ENCODE results near the gene SAMD4B. TPM values are rescaled to one million over a fixed set of nuclear protein-coding genes. Genes with fewer than 3 reads are reported as not detected.

The SAMD4B gene
- total and polyA plus RNA-seq, 9 of the 15 experiments (the other 6 are each of a cell fraction or from before 2014, with no cell fraction given): 3.4 to 90.5 (median 38.0) TPM

GRCh38 chr19:39405958-39406655 is 63.9 kb downstream of the SAMD4B start (continued):
- TF ChIP-seq THRAP3 (IDR thresholded peaks at IDR 0.05; ENCODE audit: borderline replicate concordance) (no peak), OTX1 (CRISPR knock-in tag; IDR thresholded peaks at IDR 0.05) (peak; percentile 57; the same call in 1 of the 2 replicates), PTBP1 (IDR thresholded peaks at IDR 0.05; ENCODE audit: low read depth, low read length) (no peak), RBM17 (IDR thresholded peaks at IDR 0.05; ENCODE audit: borderline replicate concordance, low read depth, low read length) (no peak), ZNF3 (CRISPR knock-in tag; IDR thresholded peaks at IDR 0.05) (no peak), HDGF (IDR thresholded peaks at IDR 0.05) (no peak), ZNF347 (CRISPR knock-in tag; IDR thresholded peaks at IDR 0.05; ENCODE audit: low read depth) (no peak), RNF219 (CRISPR knock-in tag; IDR thresholded peaks at IDR 0.05) (no peak), KLF10 (CRISPR knock-in tag; IDR thresholded peaks at IDR 0.05) (no peak), SRF (CRISPR knock-in tag; IDR thresholded peaks at IDR 0.05) (no peak), NONO (IDR thresholded peaks at IDR 0.05; ENCODE audit: low read depth in 2 of 2, low read length in 1 of 2) (no peak), E2F8 (IDR thresholded peaks at IDR 0.05; ENCODE audit: low read depth, partially characterized antibody) (no peak), ZNF639 (CRISPR knock-in tag; conservative IDR thresholded peaks at IDR 0.05 in 1 of 2, IDR thresholded peaks at IDR 0.05 in 1 of 2) (no peak), FOS (IDR thresholded peaks at IDR 0.05; ENCODE audit: extremely low read depth, insufficient read length) (no peak), DNMT1 (IDR thresholded peaks at IDR 0.05) (no peak), KDM5B (IDR thresholded peaks at IDR 0.05; ENCODE audit: insufficient replicate concordance, low read depth, low read length) (no peak), TAF15 (IDR thresholded peaks at IDR 0.05; ENCODE audit: low read depth, low read length) (no peak), SNIP1 (IDR thresholded peaks at IDR 0.05; ENCODE audit: low read depth) (no peak), DACH1 (IDR thresholded peaks at IDR 0.05; ENCODE audit: partially characterized antibody) (no peak), ZNF232 (CRISPR knock-in tag; IDR thresholded peaks at IDR 0.05) (no peak), NCOA6 (IDR thresholded peaks at IDR 0.05) (no peak), HOXB6 (CRISPR knock-in tag; IDR thresholded peaks at IDR 0.05; ENCODE audit: borderline replicate concordance) (no peak), STAT5A (IDR thresholded peaks at IDR 0.05; ENCODE audit: borderline replicate concordance, low read length) (no peak), RHOXF2B (CRISPR knock-in tag; conservative IDR thresholded peaks at IDR 0.05) (no peak)

Measured in K562 (cell line).